WTC11 (cell line): ENCODE results near the gene EHBP1L1. TPM values are rescaled to one million over a fixed set of nuclear protein-coding genes. Genes with fewer than 3 reads are reported as not detected.

ENCODE experiments used
- ATAC-seq: fragments of 200-7000 bp; cut with Tn5 transposase; 2 replicates; pipeline ENCODE4 v1.10.0; 2021; ENCODE audit warnings: mild to moderate bottlenecking, moderate library complexity
- CTCF ChIA-PET: fragments of 300-600 bp; sonication (Branson Sonifier 250); formaldehyde crosslinking; loops from one replicate; lab custom pipeline; 2021; ENCODE audit warnings: antibody characterized with exemption; lab: Charles Lee
- POLR2A ChIA-PET: fragments of 350-600 bp; sonication (Branson Sonifier 250); formaldehyde crosslinking; loops from one replicate; lab custom pipeline; 2021; ENCODE audit warnings: antibody characterized with exemption; lab: Charles Lee
- DNase-seq: peaks from one replicate; pipeline ENCODE4 v3.0.0; 2021; ENCODE audit warnings: low spot score
- H3K27ac Mint-ChIP-seq: 2 replicates; pipeline ENCODE4 v1.8.0; 2021; ENCODE audit warnings: mixed read lengths
- H3K27me3 Mint-ChIP-seq: 2 replicates; pipeline ENCODE4 v1.8.0; 2021; ENCODE audit warnings: low read depth, mild to moderate bottlenecking, moderate library complexity, mixed read lengths
- H3K36me3 Mint-ChIP-seq: 2 replicates; pipeline ENCODE4 v1.8.0; 2021; ENCODE audit warnings: mixed read lengths
- H3K4me1 Mint-ChIP-seq: 2 replicates; pipeline ENCODE4 v1.8.0; 2022; ENCODE audit warnings: mixed read lengths
- H3K4me3 Mint-ChIP-seq: 2 replicates; pipeline ENCODE4 v1.8.0; 2021; ENCODE audit warnings: mild to moderate bottlenecking, moderate library complexity, mixed read lengths
- H3K9me3 Mint-ChIP-seq: 2 replicates; pipeline ENCODE4 v1.8.0; 2021; ENCODE audit warnings: mixed read lengths
- CBFB ChIP-seq: sonication (generic); formaldehyde crosslinking; IDR thresholded peaks from 2 replicates; pipeline ENCODE4 v1.8.1; 2022; ENCODE audit warnings: mild to moderate bottlenecking, low read depth, missing genetic modification reagents
- FOXJ3 ChIP-seq: sonication (generic); formaldehyde crosslinking; IDR thresholded peaks from 2 replicates; pipeline ENCODE4 v1.9.0; 2021; ENCODE audit warnings: missing genetic modification reagents, mild to moderate bottlenecking, borderline replicate concordance
- FOXK1 ChIP-seq: sonication (generic); formaldehyde crosslinking; IDR thresholded peaks from 2 replicates; pipeline ENCODE4 v1.8.0; 2022; ENCODE audit warnings: mild to moderate bottlenecking, moderate library complexity, missing genetic modification reagents
- GTF2I ChIP-seq: fragments of 250-450 bp; sonication (Bioruptor Pico); conservative IDR thresholded peaks from 2 replicates; pipeline ENCODE4 v1.4.0; 2021; ENCODE audit warnings: mild to moderate bottlenecking
- HMGA2 ChIP-seq: fragments of 250-450 bp; sonication (Bioruptor Pico); IDR thresholded peaks from 2 replicates; pipeline ENCODE4 v1.4.0; 2021; ENCODE audit warnings: mild to moderate bottlenecking, moderate library complexity
- JAZF1 ChIP-seq: fragments of 250-450 bp; sonication (Bioruptor Pico); IDR thresholded peaks from 2 replicates; pipeline ENCODE4 v1.9.0; 2021; ENCODE audit warnings: moderate library complexity, mild to moderate bottlenecking, inconsistent platforms
- MYBL2 ChIP-seq: sonication (generic); formaldehyde crosslinking; IDR thresholded peaks from 2 replicates; pipeline ENCODE4 v1.8.1; 2023; ENCODE audit warnings: mild to moderate bottlenecking, moderate library complexity, missing genetic modification reagents
- NR2C2 ChIP-seq: sonication (generic); formaldehyde crosslinking; IDR thresholded peaks from 2 replicates; pipeline ENCODE4 v1.8.0; 2022; ENCODE audit warnings: mild to moderate bottlenecking, missing genetic modification reagents
- OVOL2 ChIP-seq: fragments of 250-450 bp; sonication (Bioruptor Pico); IDR thresholded peaks from 2 replicates; pipeline ENCODE4 v1.9.0; 2021; ENCODE audit warnings: mild to moderate bottlenecking, borderline replicate concordance
- SMAD4 ChIP-seq: sonication (generic); formaldehyde crosslinking; IDR thresholded peaks from 2 replicates; pipeline ENCODE4 v1.8.0; 2022; ENCODE audit warnings: mild to moderate bottlenecking, missing genetic modification reagents
- SP1 ChIP-seq: sonication (generic); formaldehyde crosslinking; conservative IDR thresholded peaks from 2 replicates; pipeline ENCODE4 v1.8.1; 2022; ENCODE audit warnings: missing genetic modification reagents
- STAT6 ChIP-seq: sonication (generic); formaldehyde crosslinking; conservative IDR thresholded peaks from 2 replicates; pipeline ENCODE4 v1.8.1; 2023; ENCODE audit warnings: mild to moderate bottlenecking, low read depth, missing genetic modification reagents, moderate library complexity
- ZNF121 ChIP-seq: sonication (generic); formaldehyde crosslinking; IDR thresholded peaks from 2 replicates; pipeline ENCODE4 v1.8.0; 2023; ENCODE audit warnings: missing genetic modification reagents
- ZNF396 ChIP-seq: fragments of 250-450 bp; sonication (Bioruptor Pico); IDR thresholded peaks from 2 replicates; pipeline ENCODE4 v1.8.0; 2021; ENCODE audit warnings: mild to moderate bottlenecking, moderate library complexity, borderline replicate concordance
- ZNF416 ChIP-seq: fragments of 250-450 bp; sonication (Bioruptor Pico); IDR thresholded peaks from 2 replicates; pipeline ENCODE4 v1.9.0; 2021; ENCODE audit warnings: mild to moderate bottlenecking, inconsistent platforms
- ZSCAN18 ChIP-seq: fragments of 250-450 bp; sonication (Bioruptor Pico); IDR thresholded peaks from 2 replicates; pipeline ENCODE4 v2.1.2; 2022; ENCODE audit warnings: mild to moderate bottlenecking, moderate library complexity
- total RNA-seq: library from RNA; stranded (reverse); gene quantifications from 3 replicates; pipeline ENCODE4 v1.2.3, GENCODE V29; 2021

The EHBP1L1 gene
- total RNA-seq, 1 experiment from 2014 or later = 11.8 TPM

GRCh38 chr11:65528819-65529350 lies 47.0 kb upstream of the EHBP1L1 start:
- peaks cover 6% of the 10 kb centered on the region for H3K27me3 Mint-ChIP-seq
- no peak for TF ChIP-seq GTF2I (CRISPR knock-in tag)
- DNase-seq (no peak), ATAC-seq (no peak)
- H3K4me3 Mint-ChIP-seq = no peak overlapping the region
- H3K36me3 Mint-ChIP-seq = peaks cover 26% of the 10 kb centered on the region
- no peaks in the 10 kb centered on the region for H3K9me3 Mint-ChIP-seq
- peak overlapping the region; percentile 88 for H3K27ac Mint-ChIP-seq
- ChIA-PET POLR2A (interaction anchor here (1.0 to 1.1 kb wide), 2 partner anchors 21 to 32 kb away, joined by 3 to 4 read pairs; no protein-coding TSS in a partner anchor), CTCF (interaction anchor here (0.9 to 1.3 kb wide), 3 partner anchors 19 to 48 kb away, joined by 3 read pairs; no protein-coding TSS in a partner anchor)
- peaks cover 12% of the 10 kb centered on the region for H3K4me1 Mint-ChIP-seq

GRCh38 chr11:65529475-65530156 lies 46.2 kb upstream of the EHBP1L1 start:
- POLR2A ChIA-PET = interaction anchor here (1.0 to 1.1 kb wide), 2 partner anchors 22 to 33 kb away, joined by 3 to 4 read pairs; no protein-coding TSS in a partner anchor
- H3K36me3 Mint-ChIP-seq = peaks cover 26% of the 10 kb centered on the region
- H3K27ac Mint-ChIP-seq = no peak overlapping the region
- no peak for DNase-seq
- H3K9me3 Mint-ChIP-seq = no peaks in the 10 kb centered on the region
- H3K27me3 Mint-ChIP-seq = peaks cover under 1% of the 10 kb centered on the region; the same call in 1 of the 2 replicates
- H3K4me1 Mint-ChIP-seq = peaks cover 4% of the 10 kb centered on the region
- H3K4me3 Mint-ChIP-seq = no peak overlapping the region
- CTCF ChIA-PET = interaction anchor here (0.9 to 2.1 kb wide), 7 partner anchors 8 to 108 kb away, joined by 3 to 9 read pairs (median 3); partner anchors contain the start of genes SIPA1 and ZNRD2
- no peak for ATAC-seq
- TF ChIP-seq STAT6 (CRISPR knock-in tag) (no peak), ZNF416 (CRISPR knock-in tag) (no peak)

- Mint-ChIP-seq H3K36me3 (peaks cover 26% of the 10 kb centered on the region), H3K4me3 (no peak overlapping the region), H3K27me3 (no peaks in the 10 kb centered on the region), H3K9me3 (no peaks in the 10 kb centered on the region), H3K27ac (no peak overlapping the region), H3K4me1 (peaks cover 4% of the 10 kb centered on the region)
- ChIA-PET POLR2A (interaction anchor here (1.1 kb wide), 1 partner anchor 33 kb away, joined by 4 read pairs; no protein-coding TSS in a partner anchor), CTCF (interaction anchor here (0.6 to 2.1 kb wide), 7 partner anchors 8 to 393 kb away, joined by 3 to 9 read pairs (median 4); partner anchors contain the start of genes SIPA1 and ZNRD2)
- TF ChIP-seq SMAD4 (CRISPR knock-in tag) (no peak), CBFB (no peak)
- ATAC-seq (peak; percentile 77), DNase-seq (peak; percentile 44)
Measured at GRCh38 chr11:65530157-65530496, 45.7 kb upstream of the EHBP1L1 start.

- DNase-seq = no peak
- TF ChIP-seq ZSCAN18 (CRISPR knock-in tag) (no peak), SP1 (no peak), HMGA2 (CRISPR knock-in tag) (no peak), OVOL2 (no peak)
- TF ChIP-seq, all 79 proteins: peak for 0
- Mint-ChIP-seq H3K36me3 (peaks cover 22% of the 10 kb centered on the region), H3K9me3 (no peaks in the 10 kb centered on the region), H3K4me1 (no peaks in the 10 kb centered on the region), H3K27ac (no peak overlapping the region), H3K4me3 (no peak overlapping the region), H3K27me3 (0 out of 2 replicates have a peak, but pooled peaks cover under 1% of the 10 kb centered on the region)
- CTCF ChIA-PET = interaction anchor here (0.9 kb wide), 1 partner anchor 53 kb away, joined by 3 read pairs; no protein-coding TSS in a partner anchor
- POLR2A ChIA-PET = no interaction called here
- no peak for ATAC-seq
Measured at GRCh38 chr11:65532388-65533064, 43.3 kb upstream of the EHBP1L1 start.

- no peaks in the 10 kb centered on the region for H3K9me3 Mint-ChIP-seq
- H3K27me3 Mint-ChIP-seq = peaks cover 16% of the 10 kb centered on the region
- H3K36me3 Mint-ChIP-seq = peaks cover 19% of the 10 kb centered on the region
- H3K27ac Mint-ChIP-seq = no peak overlapping the region
- POLR2A ChIA-PET = no interaction called here
- CTCF ChIA-PET = no interaction called here
- ATAC-seq (no peak), DNase-seq (no peak)
- H3K4me1 Mint-ChIP-seq = no peaks in the 10 kb centered on the region
- H3K4me3 Mint-ChIP-seq = no peak overlapping the region
- TF ChIP-seq ZNF396 (CRISPR knock-in tag) (no peak), ZNF121 (CRISPR knock-in tag) (no peak), STAT6 (CRISPR knock-in tag) (no peak), GTF2I (CRISPR knock-in tag) (no peak), OVOL2 (no peak), CBFB (no peak), JAZF1 (CRISPR knock-in tag) (no peak), FOXJ3 (no peak), NR2C2 (CRISPR knock-in tag) (no peak), FOXK1 (CRISPR knock-in tag) (no peak), MYBL2 (CRISPR knock-in tag) (no peak)
Measured at GRCh38 chr11:65535102-65535501, 40.8 kb upstream of the EHBP1L1 start.
